Keratinocyte (primary cell): ENCODE data around the gene KRR1.

Experiments
- CTCF ChIP-seq, 3 experiments: IDR thresholded peaks in 1 of 3; conservative IDR thresholded peaks in 1 of 3; optimal IDR thresholded peaks in 1 of 3; 2 replicates in 2 of 3; 3 replicates in 1 of 3; pipeline versions ENCODE3 to v1.5.1; 2011; ENCODE audit warnings: low read length in 3 of 3, mild to moderate bottlenecking in 3 of 3, moderate library complexity in 2 of 3, control low read depth in 1 of 3, inconsistent platforms in 1 of 3; ENCODE audit not compliant: insufficient read depth in 2 of 3; ENCODE audit errors: extremely low read depth in 1 of 3
- EZH2 ChIP-seq: IDR thresholded peaks from one replicate; pipeline ENCODE4 v1.6.1; 2012; ENCODE audit warnings: inconsistent platforms, mild to moderate bottlenecking, low read length, moderate library complexity

GRCh38 chr12:75508159-75508558 lies 3.2 kb downstream of the KRR1 start:
- TF ChIP-seq CTCF (optimal IDR thresholded peaks at IDR 0.05 in 1 of 3, IDR thresholded peaks at IDR 0.05 in 1 of 3, conservative IDR thresholded peaks at IDR 0.05 in 1 of 3; ENCODE audit: extremely low read depth in 1 of 3, insufficient read depth in 2 of 3, low read length in 3 of 3) = no peak
- TF ChIP-seq EZH2 = no peak
